ES-I3 (cell line): Measurements from ENCODE around the gene ATXN2.

Experiments used
- H3K36me3 ChIP-seq: 2 replicates; pipeline ENCODE4 v1.6.1; 2013; ENCODE audit warnings: mild to moderate bottlenecking, low read length, control low read depth, moderate library complexity; ENCODE audit not compliant: insufficient read depth
- H3K4me1 ChIP-seq: 2 replicates; pipeline ENCODE4 v1.6.1; 2013; ENCODE audit warnings: mild to moderate bottlenecking, control low read depth, low read length; ENCODE audit not compliant: insufficient read depth
- H3K9ac ChIP-seq: 2 replicates; pipeline ENCODE4 v1.6.1; 2013; ENCODE audit warnings: low read depth, mild to moderate bottlenecking, low read length, moderate library complexity
- H3K9me3 ChIP-seq: 2 replicates; pipeline ENCODE4 v1.6.1; 2013; ENCODE audit warnings: mild to moderate bottlenecking, low read length, moderate library complexity; ENCODE audit not compliant: control insufficient read depth, insufficient read depth

ATXN2 gene

GRCh38 chr12:111428728-111429175, 170.4 kb downstream of the ATXN2 start:
- peaks cover 31% of the 10 kb centered on the region for H3K4me1 ChIP-seq
- no peak overlapping the region for H3K9ac ChIP-seq
- no peaks in the 10 kb centered on the region for H3K9me3 ChIP-seq
- peaks cover 9% of the 10 kb centered on the region for H3K36me3 ChIP-seq

- H3K4me1 ChIP-seq, result peaks cover 31% of the 10 kb centered on the region
- H3K9me3 ChIP-seq, result no peaks in the 10 kb centered on the region
- H3K36me3 ChIP-seq, result peaks cover 9% of the 10 kb centered on the region
- H3K9ac ChIP-seq, result no peak overlapping the region
These were observed 170.9 kb downstream of the ATXN2 start for GRCh38 chr12:111428081-111428727.

DNA sequence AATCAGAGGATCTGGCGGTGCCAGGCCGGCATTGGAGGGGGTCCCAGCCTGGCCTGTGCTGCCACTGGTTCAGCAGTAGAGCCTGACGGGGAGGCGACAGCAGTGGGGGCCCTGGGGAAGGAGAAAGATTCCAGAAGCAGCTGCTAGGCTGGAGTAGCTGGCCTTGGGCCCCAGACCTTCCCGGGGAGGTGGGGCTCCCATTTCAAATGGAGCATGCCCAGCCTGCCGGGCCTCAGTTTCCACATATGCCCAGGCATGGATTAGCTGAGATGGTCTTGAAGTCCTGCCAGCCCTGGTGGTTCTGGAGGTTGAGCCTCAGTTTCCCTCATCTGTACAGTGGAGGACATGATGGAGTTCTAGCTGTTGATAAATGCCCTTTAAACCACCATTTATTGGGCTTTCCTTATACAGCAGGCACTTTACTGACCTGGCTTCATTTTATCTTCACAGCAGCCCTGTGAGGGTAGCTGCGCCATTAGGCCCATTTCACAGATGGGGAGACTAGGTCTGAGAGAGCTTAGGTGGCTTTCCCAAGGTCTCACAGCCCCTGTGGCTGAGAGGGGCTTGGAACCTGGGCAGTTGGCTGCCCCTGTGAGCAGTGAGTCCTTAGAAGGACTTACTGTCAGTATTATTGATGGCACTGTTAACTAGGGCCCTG, 171.6 kb downstream of the ATXN2 start:
- no peaks in the 10 kb centered on the region for H3K9me3 ChIP-seq
- peaks cover 9% of the 10 kb centered on the region for H3K36me3 ChIP-seq
- no peak overlapping the region for H3K9ac ChIP-seq
- peaks cover 35% of the 10 kb centered on the region for H3K4me1 ChIP-seq

GRCh38 chr12:111426344-111427185, 172.6 kb downstream of the ATXN2 start:
- peaks cover 9% of the 10 kb centered on the region; the same call in 1 of the 2 replicates for H3K36me3 ChIP-seq
- peaks cover 39% of the 10 kb centered on the region for H3K4me1 ChIP-seq
- H3K9me3 ChIP-seq, result no peaks in the 10 kb centered on the region
- no peak overlapping the region for H3K9ac ChIP-seq

- H3K4me1 ChIP-seq, result peaks cover 40% of the 10 kb centered on the region
- peaks cover 9% of the 10 kb centered on the region for H3K36me3 ChIP-seq
- no peak overlapping the region for H3K9ac ChIP-seq
- H3K9me3 ChIP-seq, result no peaks in the 10 kb centered on the region
These were observed 173.5 kb downstream of the ATXN2 start for GRCh38 chr12:111425655-111426054.

GRCh38 chr12:111424793-111425251, 174.3 kb downstream of the ATXN2 start:
- no peaks in the 10 kb centered on the region for H3K9me3 ChIP-seq
- H3K4me1 ChIP-seq, result peaks cover 33% of the 10 kb centered on the region
- H3K36me3 ChIP-seq, result peaks cover 16% of the 10 kb centered on the region
- H3K9ac ChIP-seq, result no peak overlapping the region

- Histone ChIP-seq H3K4me1 (peaks cover 30% of the 10 kb centered on the region), H3K9me3 (no peaks in the 10 kb centered on the region), H3K36me3 (peaks cover 17% of the 10 kb centered on the region), H3K9ac (no peak overlapping the region)
These were observed 174.8 kb downstream of the ATXN2 start for GRCh38 chr12:111424189-111424792.

DNA sequence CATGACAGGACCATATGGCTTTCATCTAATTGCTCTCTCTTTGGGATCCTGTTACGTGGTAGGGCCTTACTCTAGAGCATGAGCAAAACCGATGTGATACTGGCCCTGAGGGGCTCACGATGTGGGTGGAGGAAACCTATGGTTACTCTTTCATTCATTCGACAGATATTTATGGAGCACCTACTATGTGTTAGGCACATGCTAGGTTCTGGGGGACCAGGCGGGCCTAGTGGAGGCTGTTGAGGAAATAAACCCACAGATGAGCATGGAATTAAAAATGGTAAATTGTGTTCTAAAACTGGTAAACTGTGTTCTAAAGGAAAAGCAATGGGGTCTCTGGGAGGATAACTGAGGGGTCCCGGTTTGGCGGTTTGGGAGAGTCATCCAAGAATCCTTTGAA, 178.6 kb downstream of the ATXN2 start:
- Histone ChIP-seq H3K36me3 (peaks cover 11% of the 10 kb centered on the region; the same call in 1 of the 2 replicates), H3K4me1 (peaks cover 24% of the 10 kb centered on the region)

GRCh38 chr12:111419784-111420183, 179.3 kb downstream of the ATXN2 start:
- peaks cover 9% of the 10 kb centered on the region; the same call in 1 of the 2 replicates for H3K36me3 ChIP-seq
- H3K9ac ChIP-seq, result no peak overlapping the region

More for the DNA sequence above, 178.6 kb downstream of the ATXN2 start:
- no peak overlapping the region for H3K9ac ChIP-seq
- H3K9me3 ChIP-seq, result no peaks in the 10 kb centered on the region

GRCh38 chr12:111418594-111418880, 180.6 kb downstream of the ATXN2 start:
- no peaks in the 10 kb centered on the region for H3K9me3 ChIP-seq
- peaks cover 9% of the 10 kb centered on the region; the same call in 1 of the 2 replicates for H3K36me3 ChIP-seq
- H3K9ac ChIP-seq, result no peak overlapping the region
- peaks cover 28% of the 10 kb centered on the region for H3K4me1 ChIP-seq

More at GRCh38 chr12:111419784-111420183, 179.3 kb downstream of the ATXN2 start:
- H3K4me1 ChIP-seq, result peaks cover 23% of the 10 kb centered on the region
- no peaks in the 10 kb centered on the region for H3K9me3 ChIP-seq

GRCh38 chr12:111417784-111418593, 181.1 kb downstream of the ATXN2 start:
- no peak overlapping the region for H3K9ac ChIP-seq
- peaks cover 33% of the 10 kb centered on the region for H3K4me1 ChIP-seq
- H3K9me3 ChIP-seq, result no peaks in the 10 kb centered on the region
- peaks cover 9% of the 10 kb centered on the region; the same call in 1 of the 2 replicates for H3K36me3 ChIP-seq

GRCh38 chr12:111417290-111417689, 181.8 kb downstream of the ATXN2 start:
- Histone ChIP-seq H3K9me3 (no peaks in the 10 kb centered on the region), H3K4me1 (peaks cover 37% of the 10 kb centered on the region), H3K9ac (no peak overlapping the region), H3K36me3 (peaks cover 9% of the 10 kb centered on the region; the same call in 1 of the 2 replicates)

- peaks cover 2% of the 10 kb centered on the region; the same call in 1 of the 2 replicates for H3K36me3 ChIP-seq
- H3K9ac ChIP-seq, result no peak overlapping the region
- peaks cover 54% of the 10 kb centered on the region for H3K4me1 ChIP-seq
- no peaks in the 10 kb centered on the region for H3K9me3 ChIP-seq
These were observed 184.3 kb downstream of the ATXN2 start for GRCh38 chr12:111414711-111415252.
